GM10266 (cell line): Measurements from ENCODE around the gene CLK2.
"Not testable (repeated sequence)": the region's sequence is repeated elsewhere in the genome, so short reads cannot be mapped to it uniquely, and the experiment has no call there.

Experiments used
- DNase-seq: peaks from one replicate; pipeline ENCODE4 v3.0.0; 2012; ENCODE audit errors: extremely low spot score
- CTCF ChIP-seq: IDR thresholded peaks from 2 replicates; pipeline ENCODE4 v1.5.1; 2012; ENCODE audit warnings: mild to moderate bottlenecking, low read depth; ENCODE audit not compliant: control insufficient read depth, insufficient read depth; ENCODE audit errors: missing control alignments

CLK2 gene

DNA sequence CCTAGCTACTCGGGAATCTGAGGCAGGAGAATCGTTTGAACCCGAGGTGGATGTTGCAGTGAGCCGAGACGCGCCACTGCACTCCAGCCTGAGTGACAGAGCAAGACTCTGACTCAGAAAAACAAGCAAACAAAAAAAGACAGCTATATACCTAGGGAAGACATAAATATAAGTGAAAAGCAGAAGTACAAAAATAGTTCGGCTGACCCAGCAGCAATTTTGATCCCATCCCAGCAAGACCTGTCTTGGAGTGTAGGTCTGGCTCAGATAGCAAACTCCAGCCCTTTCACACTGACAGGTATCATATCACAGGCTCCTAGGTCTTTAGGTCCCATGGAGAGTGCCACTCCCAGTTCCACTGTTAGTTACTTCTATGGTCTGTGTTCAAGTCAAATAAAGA lies 50.3 kb downstream of the CLK2 start:
- TF ChIP-seq CTCF: no peak
- DNase-seq: no peak

- not testable (repeated sequence) for DNase-seq
Measured at GRCh38 chr1:155220211-155220965, 52.9 kb downstream of the CLK2 start.

DNA sequence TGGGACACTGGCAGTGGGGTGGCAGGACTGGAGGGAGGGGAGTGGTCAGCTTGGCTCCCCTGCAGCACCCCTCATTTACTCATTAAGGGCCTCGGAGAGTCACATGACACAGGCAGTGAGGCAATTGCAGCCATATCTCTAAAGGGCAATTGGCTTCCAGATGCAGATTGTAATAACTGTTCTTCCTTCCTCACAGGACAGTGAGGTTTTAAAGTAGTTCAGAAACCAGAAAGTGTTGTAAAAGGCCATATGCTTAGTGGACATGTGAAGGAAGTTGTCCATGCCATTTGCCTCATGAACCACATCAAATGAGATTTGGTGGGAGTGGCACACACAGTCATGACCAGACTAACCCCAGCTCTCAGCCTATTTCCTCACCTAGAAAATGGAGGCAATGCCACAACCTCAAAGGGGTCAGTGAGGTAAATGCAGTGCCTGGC lies 53.7 kb downstream of the CLK2 start:
- no peak for TF ChIP-seq CTCF

DNA sequence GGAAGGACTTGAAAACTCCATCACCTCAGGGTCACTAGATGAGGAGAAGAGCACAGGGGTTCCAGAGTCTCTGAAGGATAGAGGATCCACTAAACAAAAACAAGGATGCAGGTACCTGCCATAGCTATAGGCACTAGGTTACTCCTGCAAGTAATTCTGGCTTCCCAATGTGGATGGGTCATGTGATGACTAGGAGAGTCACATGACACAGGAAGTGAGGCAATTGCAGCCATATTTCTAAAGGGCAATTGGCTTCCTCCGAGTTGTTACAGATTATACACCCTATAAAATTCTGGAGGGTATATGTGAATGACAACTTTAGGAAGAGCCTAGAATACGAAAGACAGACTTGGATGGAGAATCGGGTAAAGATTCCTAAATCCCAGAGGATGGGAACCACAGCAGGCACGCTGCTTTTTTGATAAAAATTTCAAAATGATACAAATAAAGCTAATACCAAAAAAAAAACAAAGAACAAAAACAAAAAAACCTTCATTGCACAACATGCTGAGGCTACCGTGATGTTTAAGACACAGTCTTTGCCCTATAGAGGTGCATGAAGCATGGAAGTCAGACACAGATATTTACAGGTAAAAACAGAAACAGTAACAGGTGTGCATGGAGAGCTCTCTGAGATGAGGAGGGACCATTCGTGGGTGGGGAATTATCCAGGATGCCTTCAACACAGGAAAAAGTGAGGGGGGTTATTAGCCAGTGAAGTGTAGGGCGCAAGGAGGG lies 54.3 kb downstream of the CLK2 start:
- TF ChIP-seq CTCF: no peak
- DNase-seq: no peak

More for the DNA sequence above, 53.7 kb downstream of the CLK2 start:
- DNase-seq: no peak

GRCh38 chr1:155214702-155215101 lies 58.6 kb downstream of the CLK2 start:
- not testable (repeated sequence) for DNase-seq
